Ishikawa (cell line): Measurements from ENCODE around the gene HRH1.

Experiments used
- CEBPB ChIP-seq: IDR thresholded peaks from 2 replicates; pipeline ENCODE4 v1.6.1; 2012
- CREB1 ChIP-seq: IDR thresholded peaks from 2 replicates; pipeline ENCODE4 v1.6.1; 2012; ENCODE audit warnings: low read depth
- EGR1 ChIP-seq: IDR thresholded peaks from 2 replicates; pipeline ENCODE4 v1.6.1; 2012
- EP300 ChIP-seq: IDR thresholded peaks from 2 replicates; pipeline ENCODE4 v1.6.1; 2012; ENCODE audit warnings: borderline replicate concordance
- FOXM1 ChIP-seq: IDR thresholded peaks from 2 replicates; pipeline ENCODE4 v1.6.1; 2012; ENCODE audit warnings: low read depth, borderline replicate concordance
- NFIC ChIP-seq: IDR thresholded peaks from 2 replicates; pipeline ENCODE4 v1.6.1; 2012
- RAD21 ChIP-seq: IDR thresholded peaks from 2 replicates; pipeline ENCODE4 v1.6.1; 2012; ENCODE audit warnings: low read depth
- TAF1 ChIP-seq: IDR thresholded peaks from 2 replicates; pipeline ENCODE4 v1.6.1; 2012; ENCODE audit warnings: low read depth, mild to moderate bottlenecking
- TCF12 ChIP-seq: IDR thresholded peaks from 2 replicates; pipeline ENCODE4 v1.6.1; 2012; ENCODE audit warnings: low read depth
- TEAD4 ChIP-seq: IDR thresholded peaks from 2 replicates; pipeline ENCODE4 v1.6.1; 2012
- YY1 ChIP-seq: IDR thresholded peaks from 2 replicates; pipeline ENCODE4 v1.6.1; 2012; ENCODE audit warnings: low read depth
- ZBTB7A ChIP-seq: IDR thresholded peaks from 2 replicates; pipeline ENCODE4 v1.6.1; 2012; ENCODE audit warnings: low read depth
- TF ChIP-seq, protein P1 (sequence below): IDR thresholded peaks from 2 replicates; pipeline ENCODE4 v1.6.1; 2012
- TF ChIP-seq, protein P2 (sequence below): IDR thresholded peaks from 2 replicates; pipeline ENCODE4 v1.6.1; 2012
- TF ChIP-seq, protein P3 (sequence below): IDR thresholded peaks from 2 replicates; pipeline ENCODE4 v1.6.1; 2012; ENCODE audit warnings: low read depth, mild to moderate bottlenecking

HRH1 gene

DNA sequence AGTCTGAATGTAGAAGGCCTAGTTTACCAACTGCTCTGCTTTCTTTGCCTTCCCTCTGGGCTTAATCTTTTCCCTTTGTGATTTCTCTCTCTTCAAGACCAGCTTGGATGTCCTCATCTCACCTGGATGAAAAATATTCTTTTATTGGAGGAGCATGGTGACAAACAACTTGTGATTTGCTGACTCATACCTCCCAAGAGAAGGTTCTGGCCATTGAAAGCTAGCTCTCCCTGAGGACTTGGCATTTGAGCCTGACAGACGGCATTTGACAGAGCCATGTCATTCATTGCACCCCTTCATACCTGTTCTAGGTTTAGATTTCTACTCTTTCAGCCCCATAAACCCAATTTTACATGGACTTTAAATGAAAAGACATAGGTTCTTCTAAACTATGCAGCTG, 151.2 kb downstream of the HRH1 start:
- TF ChIP-seq, protein P1, sequence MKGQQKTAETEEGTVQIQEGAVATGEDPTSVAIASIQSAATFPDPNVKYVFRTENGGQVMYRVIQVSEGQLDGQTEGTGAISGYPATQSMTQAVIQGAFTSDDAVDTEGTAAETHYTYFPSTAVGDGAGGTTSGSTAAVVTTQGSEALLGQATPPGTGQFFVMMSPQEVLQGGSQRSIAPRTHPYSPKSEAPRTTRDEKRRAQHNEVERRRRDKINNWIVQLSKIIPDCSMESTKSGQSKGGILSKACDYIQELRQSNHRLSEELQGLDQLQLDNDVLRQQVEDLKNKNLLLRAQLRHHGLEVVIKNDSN: no peak
- TF ChIP-seq EGR1 (no peak), RAD21 (no peak), FOXM1 (no peak), YY1 (no peak), TCF12 (no peak), EP300 (no peak), NFIC (no peak), CEBPB (no peak), TEAD4 (no peak), ZBTB7A (no peak), CREB1 (no peak), TAF1 (no peak)
- TF ChIP-seq, protein P2, sequence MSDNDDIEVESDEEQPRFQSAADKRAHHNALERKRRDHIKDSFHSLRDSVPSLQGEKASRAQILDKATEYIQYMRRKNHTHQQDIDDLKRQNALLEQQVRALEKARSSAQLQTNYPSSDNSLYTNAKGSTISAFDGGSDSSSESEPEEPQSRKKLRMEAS: no peak
- TF ChIP-seq, protein P3, sequence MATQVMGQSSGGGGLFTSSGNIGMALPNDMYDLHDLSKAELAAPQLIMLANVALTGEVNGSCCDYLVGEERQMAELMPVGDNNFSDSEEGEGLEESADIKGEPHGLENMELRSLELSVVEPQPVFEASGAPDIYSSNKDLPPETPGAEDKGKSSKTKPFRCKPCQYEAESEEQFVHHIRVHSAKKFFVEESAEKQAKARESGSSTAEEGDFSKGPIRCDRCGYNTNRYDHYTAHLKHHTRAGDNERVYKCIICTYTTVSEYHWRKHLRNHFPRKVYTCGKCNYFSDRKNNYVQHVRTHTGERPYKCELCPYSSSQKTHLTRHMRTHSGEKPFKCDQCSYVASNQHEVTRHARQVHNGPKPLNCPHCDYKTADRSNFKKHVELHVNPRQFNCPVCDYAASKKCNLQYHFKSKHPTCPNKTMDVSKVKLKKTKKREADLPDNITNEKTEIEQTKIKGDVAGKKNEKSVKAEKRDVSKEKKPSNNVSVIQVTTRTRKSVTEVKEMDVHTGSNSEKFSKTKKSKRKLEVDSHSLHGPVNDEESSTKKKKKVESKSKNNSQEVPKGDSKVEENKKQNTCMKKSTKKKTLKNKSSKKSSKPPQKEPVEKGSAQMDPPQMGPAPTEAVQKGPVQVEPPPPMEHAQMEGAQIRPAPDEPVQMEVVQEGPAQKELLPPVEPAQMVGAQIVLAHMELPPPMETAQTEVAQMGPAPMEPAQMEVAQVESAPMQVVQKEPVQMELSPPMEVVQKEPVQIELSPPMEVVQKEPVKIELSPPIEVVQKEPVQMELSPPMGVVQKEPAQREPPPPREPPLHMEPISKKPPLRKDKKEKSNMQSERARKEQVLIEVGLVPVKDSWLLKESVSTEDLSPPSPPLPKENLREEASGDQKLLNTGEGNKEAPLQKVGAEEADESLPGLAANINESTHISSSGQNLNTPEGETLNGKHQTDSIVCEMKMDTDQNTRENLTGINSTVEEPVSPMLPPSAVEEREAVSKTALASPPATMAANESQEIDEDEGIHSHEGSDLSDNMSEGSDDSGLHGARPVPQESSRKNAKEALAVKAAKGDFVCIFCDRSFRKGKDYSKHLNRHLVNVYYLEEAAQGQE: no peak

DNA sequence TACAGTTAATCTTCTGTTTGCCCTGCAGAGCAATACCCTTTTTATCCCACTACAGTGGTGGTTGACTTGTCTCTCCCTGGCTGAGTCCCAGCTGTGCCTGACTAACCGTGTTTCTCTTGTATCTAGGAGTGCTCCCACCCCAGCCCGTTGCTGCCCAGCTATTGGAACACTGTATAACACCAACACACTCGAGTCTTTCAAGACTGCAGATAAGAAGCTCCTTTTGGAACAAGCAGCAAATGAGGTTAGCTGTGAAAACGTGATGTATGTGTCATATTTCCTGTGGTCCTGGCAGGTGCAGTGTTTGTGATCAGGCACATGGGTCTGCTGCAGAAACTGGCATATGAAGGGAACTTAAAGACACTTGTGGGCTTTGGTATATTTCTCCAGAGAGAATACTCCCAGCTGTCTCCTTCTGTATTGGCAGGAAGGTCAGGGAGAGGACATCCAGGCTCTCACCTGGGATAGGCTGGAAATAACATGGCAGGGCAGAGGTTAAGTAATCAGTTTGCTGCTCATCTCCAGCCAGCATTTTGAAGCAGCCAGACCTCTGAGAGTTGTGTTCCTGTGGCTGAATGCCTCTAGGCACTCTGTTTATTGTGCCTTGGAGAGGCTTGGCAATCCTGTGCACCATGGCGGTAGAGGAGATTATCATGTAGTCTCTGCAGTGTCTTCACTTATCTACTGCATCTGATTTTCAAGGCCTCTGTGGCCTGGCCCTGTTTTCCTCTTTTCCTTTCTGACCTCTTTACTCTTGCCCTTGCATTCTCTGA, 152.7 kb downstream of the HRH1 start:
- no peak for TF ChIP-seq ZBTB7A
- TF ChIP-seq TAF1: no peak
- no peak for TF ChIP-seq RAD21
- TF ChIP-seq NFIC: no peak
- TF ChIP-seq FOXM1: no peak
- TF ChIP-seq CREB1: no peak
- TF ChIP-seq YY1: no peak
- TF ChIP-seq, protein P3: no peak
- no peak for TF ChIP-seq EGR1
- no peak for TF ChIP-seq TEAD4

DNA sequence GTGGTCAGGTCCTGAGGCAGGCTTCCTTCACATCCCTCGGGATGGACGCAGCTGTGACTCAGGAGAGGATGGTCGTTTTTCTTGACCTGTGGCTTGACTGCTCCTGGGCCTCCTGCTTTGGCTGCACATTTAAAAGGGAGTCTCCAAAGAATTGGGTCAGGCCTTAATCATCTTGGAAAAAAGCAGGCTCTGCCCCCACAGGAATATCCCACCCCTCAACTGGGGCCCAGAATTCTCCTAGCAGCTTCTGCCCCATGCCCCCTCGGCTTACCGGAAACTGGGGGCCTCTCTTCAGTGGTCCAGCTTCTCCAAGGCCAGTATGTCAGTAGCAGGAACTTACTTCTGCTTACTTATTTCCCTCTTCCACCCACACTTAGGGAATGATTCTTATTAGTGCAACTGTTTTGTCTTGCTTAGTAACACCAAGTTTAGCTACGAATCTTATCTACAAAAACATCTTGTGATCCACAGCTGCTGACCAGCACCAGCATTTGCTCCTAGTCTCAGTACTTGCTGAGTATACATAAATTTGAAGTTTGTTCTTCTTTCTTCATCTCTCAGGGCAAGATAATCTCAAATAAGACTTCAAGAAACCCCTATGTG, 153.6 kb downstream of the HRH1 start:
- TF ChIP-seq EP300: no peak
- TF ChIP-seq, protein P2: no peak
- TF ChIP-seq, protein P1: no peak
- no peak for TF ChIP-seq RAD21
- TF ChIP-seq CEBPB: no peak
- TF ChIP-seq TEAD4: no peak
- no peak for TF ChIP-seq ZBTB7A
- no peak for TF ChIP-seq TAF1
- no peak for TF ChIP-seq YY1
- TF ChIP-seq, protein P3: no peak
- no peak for TF ChIP-seq FOXM1
- TF ChIP-seq NFIC: no peak
- TF ChIP-seq TCF12: no peak
- no peak for TF ChIP-seq CREB1
- no peak for TF ChIP-seq EGR1

DNA sequence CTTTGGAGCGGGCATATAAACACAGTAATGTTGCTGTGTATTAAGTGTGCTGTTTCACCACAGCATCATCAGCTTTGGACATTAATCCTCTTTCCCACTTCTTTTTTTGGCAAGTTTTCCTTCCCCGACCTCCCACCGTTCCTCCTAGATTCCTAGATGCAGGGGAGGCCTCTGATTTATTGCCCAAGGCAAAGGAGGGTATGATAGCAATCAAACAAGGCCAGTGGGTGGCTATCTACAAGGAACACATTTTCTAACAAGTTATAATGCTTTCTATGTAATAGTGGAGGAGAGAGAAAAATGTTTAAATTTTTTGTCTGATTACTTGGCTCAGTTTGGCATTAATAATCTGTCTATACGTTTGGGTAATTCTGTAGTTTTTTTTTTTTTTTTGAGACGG, 156.0 kb downstream of the HRH1 start:
- TF ChIP-seq TAF1 (no peak), NFIC (no peak), EGR1 (no peak), EP300 (no peak), ZBTB7A (no peak), TEAD4 (no peak), CEBPB (no peak), RAD21 (no peak), TCF12 (no peak), YY1 (no peak), FOXM1 (no peak), CREB1 (no peak)
- TF ChIP-seq, protein P2: no peak
- TF ChIP-seq, protein P1: no peak
- TF ChIP-seq, protein P3: no peak
